Measurements from ENCODE around the gene RIMS1. TPM values are rescaled to one million over a fixed set of nuclear protein-coding genes. Genes with fewer than 3 reads are reported as not detected.
A peak's percentile ranks its signal among the peaks of the same experiment; 100 is the strongest.

Gene RIMS1
- total RNA-seq, 1 donor: 0.63 TPM

DNA sequence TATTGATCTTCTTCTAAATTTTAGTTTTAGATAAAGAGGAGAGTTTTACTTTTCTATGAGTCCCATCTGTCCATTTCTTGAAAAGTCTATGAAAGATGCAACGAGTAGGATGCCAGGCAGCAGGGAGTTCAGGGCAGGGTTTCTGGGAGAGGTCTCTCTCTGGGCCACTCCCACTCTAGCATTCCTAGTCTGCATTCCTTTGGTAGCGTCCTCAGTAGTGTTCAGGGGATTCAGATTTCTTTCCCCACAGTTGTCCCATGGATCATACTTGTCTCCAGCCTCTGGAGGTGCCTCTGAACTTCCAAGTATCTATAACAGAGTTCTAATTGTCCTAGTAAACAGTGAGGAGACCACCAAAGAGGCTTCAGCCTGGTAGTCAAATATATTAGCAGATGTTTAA is 225.3 kb downstream of the RIMS1 start:
- TF ChIP-seq, protein P1, sequence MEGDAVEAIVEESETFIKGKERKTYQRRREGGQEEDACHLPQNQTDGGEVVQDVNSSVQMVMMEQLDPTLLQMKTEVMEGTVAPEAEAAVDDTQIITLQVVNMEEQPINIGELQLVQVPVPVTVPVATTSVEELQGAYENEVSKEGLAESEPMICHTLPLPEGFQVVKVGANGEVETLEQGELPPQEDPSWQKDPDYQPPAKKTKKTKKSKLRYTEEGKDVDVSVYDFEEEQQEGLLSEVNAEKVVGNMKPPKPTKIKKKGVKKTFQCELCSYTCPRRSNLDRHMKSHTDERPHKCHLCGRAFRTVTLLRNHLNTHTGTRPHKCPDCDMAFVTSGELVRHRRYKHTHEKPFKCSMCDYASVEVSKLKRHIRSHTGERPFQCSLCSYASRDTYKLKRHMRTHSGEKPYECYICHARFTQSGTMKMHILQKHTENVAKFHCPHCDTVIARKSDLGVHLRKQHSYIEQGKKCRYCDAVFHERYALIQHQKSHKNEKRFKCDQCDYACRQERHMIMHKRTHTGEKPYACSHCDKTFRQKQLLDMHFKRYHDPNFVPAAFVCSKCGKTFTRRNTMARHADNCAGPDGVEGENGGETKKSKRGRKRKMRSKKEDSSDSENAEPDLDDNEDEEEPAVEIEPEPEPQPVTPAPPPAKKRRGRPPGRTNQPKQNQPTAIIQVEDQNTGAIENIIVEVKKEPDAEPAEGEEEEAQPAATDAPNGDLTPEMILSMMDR (IDR thresholded peaks at IDR 0.05; ENCODE audit: insufficient read depth, low read length): no peak
- no peak overlapping the region for H3K4me3 ChIP-seq (ENCODE audit: low read depth, low read length)
- DNase-seq (ENCODE audit: low read depth): no peak

DNA sequence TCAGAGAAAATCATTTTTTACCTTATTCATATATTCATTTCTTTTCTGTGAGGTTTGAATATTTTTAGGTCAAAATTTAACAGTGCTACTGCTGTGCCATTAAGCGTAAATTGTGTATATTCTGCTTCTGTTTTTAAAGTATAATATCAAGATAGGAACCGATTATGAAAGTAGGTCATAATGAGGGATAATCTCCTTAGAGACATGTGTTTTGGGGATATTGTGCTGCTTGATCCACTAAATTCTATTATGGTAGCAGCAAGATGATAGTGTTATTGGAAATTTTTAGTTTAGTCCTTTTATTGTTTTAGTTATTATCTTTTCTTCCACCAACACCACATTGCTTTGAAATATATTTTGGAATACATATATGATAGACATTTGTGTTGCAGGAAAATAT is 244.0 kb downstream of the RIMS1 start:
- H3K4me3 ChIP-seq (ENCODE audit: low read depth, low read length): no peak overlapping the region
- no peak for DNase-seq (ENCODE audit: low read depth)
- TF ChIP-seq, protein P1 (IDR thresholded peaks at IDR 0.05; ENCODE audit: insufficient read depth, low read length): no peak

DNA sequence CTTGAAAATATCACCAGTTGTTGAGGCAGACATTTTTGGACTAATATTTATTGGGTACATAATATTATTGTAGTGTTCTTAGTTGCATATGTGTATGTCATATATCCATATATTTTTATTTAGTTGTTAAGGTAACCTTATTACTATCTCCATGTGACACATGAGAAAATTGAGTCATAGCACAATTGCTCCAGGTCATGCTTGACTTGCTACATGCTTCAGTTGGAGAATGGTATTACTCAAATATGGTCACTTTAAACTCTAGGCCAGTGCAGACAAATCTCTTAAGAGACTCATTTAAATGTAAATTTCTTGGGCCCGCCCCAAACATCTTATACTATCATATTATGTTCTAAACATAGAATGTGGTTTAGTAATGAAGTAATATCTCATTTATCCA is 246.1 kb downstream of the RIMS1 start:
- DNase-seq (ENCODE audit: low read depth): no peak
- TF ChIP-seq, protein P1 (IDR thresholded peaks at IDR 0.05; ENCODE audit: insufficient read depth, low read length): no peak
- H3K4me3 ChIP-seq (ENCODE audit: low read depth, low read length): no peak overlapping the region

DNA sequence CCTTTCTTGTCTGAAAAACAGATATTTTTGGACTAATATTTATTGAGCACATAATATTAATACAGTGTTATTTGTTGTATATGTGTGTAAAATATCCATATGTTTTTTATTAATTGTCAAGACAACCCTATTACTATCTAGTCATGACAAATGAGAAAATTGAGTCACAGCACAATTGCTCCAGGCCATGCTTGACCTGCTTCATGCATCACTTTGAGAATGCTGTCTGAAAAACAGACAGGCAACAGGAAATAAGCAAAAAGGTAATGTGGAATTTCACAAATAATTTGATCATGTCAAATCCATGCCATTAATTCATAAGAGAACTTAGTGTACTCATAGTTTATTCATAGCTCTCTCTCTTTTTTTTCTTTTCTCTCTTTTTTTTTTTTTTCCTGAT is 246.5 kb downstream of the RIMS1 start:
- no peak overlapping the region for H3K4me3 ChIP-seq (ENCODE audit: low read depth, low read length)
- TF ChIP-seq, protein P1 (IDR thresholded peaks at IDR 0.05; ENCODE audit: insufficient read depth, low read length): no peak
- no peak for DNase-seq (ENCODE audit: low read depth)

DNA sequence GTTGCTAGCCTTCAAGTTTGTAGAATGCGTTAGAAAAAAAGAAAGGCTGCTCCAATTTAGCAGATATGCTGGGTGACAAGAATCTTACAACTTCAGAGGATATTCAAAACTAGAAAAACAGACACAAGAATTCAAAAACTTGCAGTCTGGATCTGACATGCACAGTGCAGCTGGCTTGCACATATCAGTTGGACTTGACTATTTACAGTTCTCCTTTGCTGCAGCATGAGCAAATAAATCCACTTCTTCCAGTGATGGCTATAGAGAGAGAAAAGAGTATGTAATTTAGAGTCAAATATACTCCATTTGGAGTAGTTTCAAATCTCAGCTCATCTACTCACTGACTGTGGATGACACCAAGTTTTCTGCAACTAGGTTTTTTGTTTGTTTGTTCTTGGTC is 247.0 kb downstream of the RIMS1 start:
- TF ChIP-seq, protein P1 (IDR thresholded peaks at IDR 0.05; ENCODE audit: insufficient read depth, low read length): no peak
- no peak overlapping the region for H3K4me3 ChIP-seq (ENCODE audit: low read depth, low read length)
- no peak for DNase-seq (ENCODE audit: low read depth)

GRCh38 chr6:72140795-72141194 is 254.4 kb downstream of the RIMS1 start:
- TF ChIP-seq, protein P1 (IDR thresholded peaks at IDR 0.05; ENCODE audit: insufficient read depth, low read length): no peak
- DNase-seq (ENCODE audit: low read depth): peak; percentile 3

GRCh38 chr6:72149715-72150114 is 263.4 kb downstream of the RIMS1 start:
- no peak for DNase-seq (ENCODE audit: low read depth)
- TF ChIP-seq, protein P1 (IDR thresholded peaks at IDR 0.05; ENCODE audit: insufficient read depth, low read length): no peak
- H3K4me3 ChIP-seq (ENCODE audit: low read depth, low read length): no peak overlapping the region

More at GRCh38 chr6:72140795-72141194, 254.4 kb downstream of the RIMS1 start:
- no peak overlapping the region for H3K4me3 ChIP-seq (ENCODE audit: low read depth, low read length)
